ENCODE measurements around the gene NUP153.

NUP153 gene

DNA sequence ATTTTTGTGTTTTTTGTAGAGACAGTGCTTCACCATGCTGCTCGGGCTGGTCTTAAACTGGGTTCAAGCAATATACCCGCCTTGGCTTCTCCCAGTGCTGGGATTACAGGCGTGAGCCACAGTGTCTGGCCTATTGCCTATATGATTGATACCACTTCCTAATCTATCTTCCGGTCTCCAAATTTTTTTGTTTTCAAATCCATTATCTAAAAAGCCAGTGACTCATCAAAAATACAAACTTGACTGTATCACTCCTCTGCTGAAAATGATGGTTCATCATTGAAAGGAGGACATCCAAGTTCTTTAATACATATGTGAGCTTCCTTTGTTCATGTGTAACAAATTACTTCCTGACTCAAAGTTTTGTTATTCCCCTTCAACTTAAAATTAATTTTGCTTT is 71.2 kb downstream of the NUP153 start:
- no peaks in the 10 kb centered on the region for H3K4me1 ChIP-seq (ENCODE audit: control insufficient read depth, insufficient read depth, low read length)
- H3K27ac ChIP-seq (ENCODE audit: insufficient read depth, low read depth, low read length, poor library complexity, severe bottlenecking): no peak overlapping the region
- 94 to 95% methylated on average over 4 of the region's 4 CpGs for WGBS, 2 experiments
- peaks cover 56% of the 10 kb centered on the region for H3K36me3 ChIP-seq (ENCODE audit: control insufficient read depth, insufficient read depth, low read length)
- no peaks in the 10 kb centered on the region for H3K9me3 ChIP-seq (ENCODE audit: control insufficient read depth, low read length)
- no peaks in the 10 kb centered on the region for H3K27me3 ChIP-seq (ENCODE audit: control insufficient read depth, insufficient read depth, low read length, poor library complexity, severe bottlenecking)
- no peak overlapping the region for H3K4me3 ChIP-seq (ENCODE audit: insufficient read depth, low read depth, low read length)

DNA sequence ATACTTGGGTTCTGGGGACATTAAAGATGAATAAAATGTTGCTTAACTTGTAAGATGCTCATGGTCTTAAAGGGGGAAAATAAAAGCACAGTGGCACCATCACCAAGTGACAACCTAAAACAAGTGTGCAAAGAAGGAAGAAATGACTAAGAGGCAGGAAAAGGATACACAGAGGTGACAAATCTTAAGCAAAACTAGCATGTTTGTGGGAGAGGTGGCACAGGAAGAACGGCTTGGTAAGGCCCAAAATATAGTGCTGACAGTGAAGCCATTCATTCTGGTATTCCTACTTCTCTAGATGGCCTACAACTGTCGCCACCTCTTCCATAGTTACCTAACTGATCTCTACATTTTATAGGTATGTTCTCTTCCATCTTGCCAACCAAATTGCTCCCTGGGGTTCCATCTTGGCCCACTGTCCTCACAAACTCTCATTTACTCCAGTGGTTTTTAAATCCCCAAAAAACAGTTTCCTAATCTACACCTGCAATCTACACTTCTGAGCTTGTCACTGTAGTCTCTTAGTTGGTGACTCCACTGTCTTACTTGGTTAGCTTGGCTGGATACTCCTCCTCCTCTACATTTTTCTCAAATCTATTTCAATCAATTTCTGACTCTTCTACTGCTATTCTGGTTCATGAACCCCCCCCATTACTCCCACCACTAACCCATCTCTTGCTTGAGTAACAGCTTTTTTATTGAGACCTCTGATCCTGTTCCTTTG is 73.1 kb downstream of the NUP153 start:
- 84 to 97% methylated on average over 2 of the region's 2 CpGs for WGBS, 2 experiments

DNA sequence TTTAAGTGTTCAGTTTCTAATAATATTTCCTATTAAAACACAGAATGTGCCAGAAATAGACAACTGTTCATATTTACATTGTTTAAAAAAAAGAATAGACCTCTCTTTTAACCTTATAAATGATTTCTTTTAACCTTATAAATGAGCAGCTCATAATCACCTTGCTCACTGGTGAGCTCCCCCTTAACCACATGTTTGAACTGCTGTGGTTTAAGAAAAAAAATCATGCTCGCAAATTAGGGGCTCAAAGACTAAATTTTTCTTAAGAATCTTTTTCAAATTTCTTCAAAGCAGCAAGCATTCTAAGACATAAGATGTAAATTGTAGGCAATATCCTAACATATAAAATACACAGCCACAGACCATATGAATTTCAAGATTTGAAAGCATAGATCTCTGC is 73.8 kb downstream of the NUP153 start:
- no peaks in the 10 kb centered on the region for H3K27me3 ChIP-seq (ENCODE audit: control insufficient read depth, insufficient read depth, low read length, poor library complexity, severe bottlenecking)
- peaks cover 38% of the 10 kb centered on the region for H3K36me3 ChIP-seq (ENCODE audit: control insufficient read depth, insufficient read depth, low read length)
- no peak overlapping the region for H3K27ac ChIP-seq (ENCODE audit: insufficient read depth, low read depth, low read length, poor library complexity, severe bottlenecking)
- H3K4me1 ChIP-seq (ENCODE audit: control insufficient read depth, insufficient read depth, low read length): no peaks in the 10 kb centered on the region
- WGBS, 2 experiments: 100% methylated on average over 1 of the region's 1 CpG; no CpG with 5 or more reads in 1 of the 2 experiments
- no peak overlapping the region for H3K4me3 ChIP-seq (ENCODE audit: insufficient read depth, low read depth, low read length)
- H3K9me3 ChIP-seq (ENCODE audit: control insufficient read depth, low read length): no peaks in the 10 kb centered on the region

More for the DNA sequence above, 73.1 kb downstream of the NUP153 start:
- Histone ChIP-seq H3K9me3 (ENCODE audit: control insufficient read depth, low read length) (no peaks in the 10 kb centered on the region), H3K27ac (ENCODE audit: insufficient read depth, low read depth, low read length, poor library complexity, severe bottlenecking) (no peak overlapping the region), H3K27me3 (ENCODE audit: control insufficient read depth, insufficient read depth, low read length, poor library complexity, severe bottlenecking) (no peaks in the 10 kb centered on the region), H3K4me1 (ENCODE audit: control insufficient read depth, insufficient read depth, low read length) (no peaks in the 10 kb centered on the region), H3K4me3 (ENCODE audit: insufficient read depth, low read depth, low read length) (no peak overlapping the region), H3K36me3 (ENCODE audit: control insufficient read depth, insufficient read depth, low read length) (peaks cover 45% of the 10 kb centered on the region)

DNA sequence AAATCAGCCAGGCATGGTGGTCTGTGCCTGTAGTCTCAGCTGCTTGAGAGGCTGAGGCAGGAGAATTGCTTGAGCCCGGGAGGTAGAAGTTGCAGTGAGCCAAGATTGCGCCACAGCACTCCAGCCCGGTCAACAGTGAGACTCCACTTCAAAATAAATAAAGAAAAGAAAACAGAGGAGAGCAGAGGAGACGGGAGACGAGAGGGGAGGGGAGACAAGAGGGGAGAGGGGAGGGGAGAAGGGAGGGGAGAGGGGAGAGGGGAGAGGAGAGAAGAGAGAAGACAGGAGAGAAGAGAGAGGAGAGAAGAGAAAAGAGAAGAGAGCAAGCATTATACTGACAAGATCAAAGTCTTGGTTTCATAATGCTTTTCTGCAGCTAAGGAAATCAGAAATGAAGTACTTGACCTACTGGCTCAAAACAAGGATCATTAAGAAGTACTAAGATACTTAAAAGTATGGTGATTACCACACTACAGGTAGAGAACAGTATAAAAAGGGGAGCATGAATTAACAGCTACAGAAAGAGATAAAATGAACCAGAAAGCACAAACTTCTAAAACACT is 76.1 kb downstream of the NUP153 start:
- Histone ChIP-seq H3K27ac (ENCODE audit: insufficient read depth, low read depth, low read length, poor library complexity, severe bottlenecking) (no peak overlapping the region), H3K36me3 (ENCODE audit: control insufficient read depth, insufficient read depth, low read length) (peaks cover 36% of the 10 kb centered on the region)
- 83 to 88% methylated on average over 4 to 5 of the region's 5 CpGs for WGBS, 2 experiments

DNA sequence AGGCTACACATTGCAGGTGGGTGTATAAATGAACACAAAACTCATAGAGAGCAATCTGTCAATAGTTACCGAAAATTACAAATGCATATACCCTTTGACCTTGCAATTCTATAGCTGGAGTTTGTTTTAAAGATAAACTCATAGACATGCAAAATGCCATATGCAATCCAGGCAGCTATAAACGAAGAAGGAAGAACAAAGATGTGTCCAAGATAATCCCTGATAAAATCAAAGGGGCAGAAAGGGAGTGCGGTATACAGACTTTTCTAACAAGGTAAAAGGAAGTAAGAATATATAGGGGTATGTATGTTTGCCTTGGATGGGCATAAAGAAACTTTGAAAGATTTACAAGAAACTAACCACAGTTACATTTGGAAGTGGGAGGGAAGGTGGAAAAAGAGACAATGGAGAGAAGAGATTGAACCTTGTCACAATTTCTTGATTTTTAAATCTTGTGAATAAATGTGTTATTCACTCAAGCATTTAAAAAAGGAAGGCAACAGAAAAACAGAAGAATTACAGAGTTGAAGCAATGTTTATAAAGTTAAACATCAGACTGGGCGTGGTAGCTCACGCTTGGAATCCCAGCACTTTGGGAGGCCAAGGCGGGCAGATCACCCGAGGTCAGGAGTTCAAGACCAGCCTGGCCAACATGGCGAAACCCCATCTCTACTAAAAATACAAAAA is 76.8 kb downstream of the NUP153 start:
- Histone ChIP-seq H3K27me3 (ENCODE audit: control insufficient read depth, insufficient read depth, low read length, poor library complexity, severe bottlenecking) (no peaks in the 10 kb centered on the region), H3K36me3 (ENCODE audit: control insufficient read depth, insufficient read depth, low read length) (peaks cover 36% of the 10 kb centered on the region), H3K9me3 (ENCODE audit: control insufficient read depth, low read length) (no peaks in the 10 kb centered on the region), H3K27ac (ENCODE audit: insufficient read depth, low read depth, low read length, poor library complexity, severe bottlenecking) (no peak overlapping the region), H3K4me3 (ENCODE audit: insufficient read depth, low read depth, low read length) (no peak overlapping the region), H3K4me1 (ENCODE audit: control insufficient read depth, insufficient read depth, low read length) (no peaks in the 10 kb centered on the region)
- 94 to 97% methylated on average over 7 to 8 of the region's 8 CpGs for WGBS, 2 experiments

More for the DNA sequence above, 76.1 kb downstream of the NUP153 start:
- Histone ChIP-seq H3K4me1 (ENCODE audit: control insufficient read depth, insufficient read depth, low read length) (no peaks in the 10 kb centered on the region), H3K27me3 (ENCODE audit: control insufficient read depth, insufficient read depth, low read length, poor library complexity, severe bottlenecking) (no peaks in the 10 kb centered on the region), H3K4me3 (ENCODE audit: insufficient read depth, low read depth, low read length) (no peak overlapping the region), H3K9me3 (ENCODE audit: control insufficient read depth, low read length) (no peaks in the 10 kb centered on the region)

DNA sequence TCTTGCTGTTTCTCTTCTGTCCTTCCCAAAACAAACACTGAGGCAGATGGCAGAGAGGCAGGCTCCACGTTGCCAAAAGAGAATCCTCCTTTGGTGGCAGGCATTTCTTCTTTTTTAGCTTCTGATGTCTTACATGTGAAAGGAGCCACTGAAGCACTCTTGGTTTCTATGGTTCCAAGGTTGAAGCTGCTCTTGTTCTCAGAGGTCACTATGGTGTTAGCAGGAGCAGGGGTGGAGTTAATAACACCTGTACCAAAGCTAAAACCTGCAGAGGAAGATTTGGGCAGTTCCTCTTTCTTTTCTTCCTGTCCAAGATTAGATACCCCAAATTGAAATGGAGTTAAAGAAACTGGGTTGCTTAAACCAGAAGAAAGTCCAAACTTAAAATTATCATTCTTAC is 77.9 kb downstream of the NUP153 start:
- Histone ChIP-seq H3K36me3 (ENCODE audit: control insufficient read depth, insufficient read depth, low read length) (peaks cover 43% of the 10 kb centered on the region), H3K4me1 (ENCODE audit: control insufficient read depth, insufficient read depth, low read length) (no peaks in the 10 kb centered on the region), H3K27me3 (ENCODE audit: control insufficient read depth, insufficient read depth, low read length, poor library complexity, severe bottlenecking) (no peaks in the 10 kb centered on the region), H3K27ac (ENCODE audit: insufficient read depth, low read depth, low read length, poor library complexity, severe bottlenecking) (no peak overlapping the region), H3K4me3 (ENCODE audit: insufficient read depth, low read depth, low read length) (no peak overlapping the region), H3K9me3 (ENCODE audit: control insufficient read depth, low read length) (no peaks in the 10 kb centered on the region)
- 77 to 93% methylated on average over 1 of the region's 1 CpG for WGBS, 2 experiments

DNA sequence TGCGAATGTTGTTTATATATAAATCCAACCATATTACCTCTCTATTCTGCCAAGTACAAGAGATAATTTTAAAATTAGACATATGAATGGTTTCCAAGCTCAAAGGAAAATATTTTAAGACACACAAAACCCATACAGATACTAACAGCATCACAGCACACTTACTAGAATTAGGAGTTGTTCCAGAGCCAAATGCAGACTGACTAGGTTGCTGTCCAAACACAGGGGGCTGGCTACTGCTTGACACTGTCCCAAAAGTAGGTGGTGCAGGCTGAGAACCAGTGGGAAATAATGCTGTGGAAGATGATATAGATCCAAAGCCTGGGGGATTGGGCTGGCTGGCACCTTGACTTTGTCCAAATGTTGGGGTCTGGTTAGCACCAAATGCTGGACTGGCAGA is 82.3 kb downstream of the NUP153 start:
- Histone ChIP-seq H3K4me3 (ENCODE audit: insufficient read depth, low read depth, low read length) (no peak overlapping the region), H3K27me3 (ENCODE audit: control insufficient read depth, insufficient read depth, low read length, poor library complexity, severe bottlenecking) (no peaks in the 10 kb centered on the region), H3K9me3 (ENCODE audit: control insufficient read depth, low read length) (no peaks in the 10 kb centered on the region), H3K27ac (ENCODE audit: insufficient read depth, low read depth, low read length, poor library complexity, severe bottlenecking) (no peak overlapping the region), H3K4me1 (ENCODE audit: control insufficient read depth, insufficient read depth, low read length) (no peaks in the 10 kb centered on the region), H3K36me3 (ENCODE audit: control insufficient read depth, insufficient read depth, low read length) (peaks cover 34% of the 10 kb centered on the region)
- 83% methylated on average over 1 of the region's 1 CpG; no CpG with 5 or more reads in 1 of the 2 experiments for WGBS, 2 experiments

DNA sequence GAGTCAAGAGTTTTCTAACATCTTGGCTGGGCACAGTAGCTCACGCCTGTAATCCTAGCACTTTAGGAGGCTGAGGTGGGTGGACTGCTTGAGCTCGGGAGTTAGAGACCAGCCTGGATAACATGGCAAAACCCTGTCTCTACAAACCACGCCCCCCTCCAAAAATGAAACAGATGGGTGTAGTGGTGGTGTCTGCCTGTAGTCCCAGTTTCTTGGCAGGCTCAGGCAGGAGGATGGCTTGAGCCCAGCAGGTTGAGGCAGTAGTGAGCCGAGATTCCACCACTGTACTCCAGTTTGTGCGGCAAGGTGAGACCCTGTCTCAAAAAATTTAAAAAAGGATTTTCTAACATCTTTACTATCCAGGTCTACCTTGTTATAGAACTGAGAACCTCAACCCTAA is 84.6 kb downstream of the NUP153 start:
- Histone ChIP-seq H3K9me3 (ENCODE audit: control insufficient read depth, low read length) (no peaks in the 10 kb centered on the region), H3K4me3 (ENCODE audit: insufficient read depth, low read depth, low read length) (no peak overlapping the region), H3K27me3 (ENCODE audit: control insufficient read depth, insufficient read depth, low read length, poor library complexity, severe bottlenecking) (no peaks in the 10 kb centered on the region), H3K4me1 (ENCODE audit: control insufficient read depth, insufficient read depth, low read length) (no peaks in the 10 kb centered on the region), H3K27ac (ENCODE audit: insufficient read depth, low read depth, low read length, poor library complexity, severe bottlenecking) (no peak overlapping the region), H3K36me3 (ENCODE audit: control insufficient read depth, insufficient read depth, low read length) (peaks cover 24% of the 10 kb centered on the region)
- WGBS, 2 experiments: 96 to 97% methylated on average over 5 of the region's 5 CpGs

DNA sequence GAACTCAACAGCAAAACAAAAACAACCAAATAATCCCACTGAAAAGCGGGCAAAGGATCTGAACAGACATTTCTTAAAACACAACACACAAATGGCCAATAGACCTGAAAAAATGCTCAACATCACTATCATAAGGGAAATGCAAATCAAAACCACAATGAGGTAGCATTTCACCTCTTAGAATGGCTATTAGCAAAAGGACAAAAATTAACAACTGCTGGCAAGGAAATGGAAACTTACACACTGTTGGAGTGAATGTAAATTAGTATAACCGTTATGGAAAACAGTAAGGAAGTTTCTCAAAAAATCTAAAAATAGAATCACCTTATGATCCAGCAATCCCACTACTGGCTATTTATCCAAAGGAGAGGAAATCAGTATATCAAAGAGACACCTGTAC is 85.7 kb downstream of the NUP153 start:
- Histone ChIP-seq H3K4me3 (ENCODE audit: insufficient read depth, low read depth, low read length) (no peak overlapping the region), H3K9me3 (ENCODE audit: control insufficient read depth, low read length) (no peaks in the 10 kb centered on the region), H3K27me3 (ENCODE audit: control insufficient read depth, insufficient read depth, low read length, poor library complexity, severe bottlenecking) (no peaks in the 10 kb centered on the region), H3K36me3 (ENCODE audit: control insufficient read depth, insufficient read depth, low read length) (peaks cover 19% of the 10 kb centered on the region), H3K4me1 (ENCODE audit: control insufficient read depth, insufficient read depth, low read length) (no peaks in the 10 kb centered on the region), H3K27ac (ENCODE audit: insufficient read depth, low read depth, low read length, poor library complexity, severe bottlenecking) (no peak overlapping the region)
- WGBS, 2 experiments: 93% methylated on average over 1 of the region's 2 CpGs

DNA sequence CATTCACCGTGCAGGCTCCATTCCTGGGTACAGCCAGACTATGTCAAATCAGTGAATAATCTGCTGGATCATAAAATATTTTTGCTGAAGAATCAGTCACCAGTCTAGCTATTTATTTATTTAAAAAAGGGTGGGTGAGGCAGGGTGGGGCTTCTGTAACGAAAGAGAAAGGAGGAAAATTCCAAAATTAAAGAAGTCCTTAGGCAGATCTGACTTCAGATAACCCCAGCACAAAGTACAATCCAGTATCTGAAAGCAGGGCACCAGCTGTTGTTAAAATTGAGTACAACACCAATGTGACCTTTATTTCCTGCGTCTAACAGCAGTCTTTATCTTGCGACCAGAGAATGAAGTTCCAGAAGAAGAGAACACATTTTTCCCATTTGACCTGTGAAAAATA is 90.9 kb downstream of the NUP153 start:
- H3K27ac ChIP-seq (ENCODE audit: insufficient read depth, low read depth, low read length, poor library complexity, severe bottlenecking): no peak overlapping the region
- H3K4me3 ChIP-seq (ENCODE audit: insufficient read depth, low read depth, low read length): no peak overlapping the region
- H3K27me3 ChIP-seq (ENCODE audit: control insufficient read depth, insufficient read depth, low read length, poor library complexity, severe bottlenecking): no peaks in the 10 kb centered on the region
- no peaks in the 10 kb centered on the region for H3K36me3 ChIP-seq (ENCODE audit: control insufficient read depth, insufficient read depth, low read length)
- H3K4me1 ChIP-seq (ENCODE audit: control insufficient read depth, insufficient read depth, low read length): no peaks in the 10 kb centered on the region
- 91 to 97% methylated on average over 4 of the region's 4 CpGs for WGBS, 2 experiments
- no peaks in the 10 kb centered on the region for H3K9me3 ChIP-seq (ENCODE audit: control insufficient read depth, low read length)

Measured in ectodermal cell (in vitro differentiated cells).